ENCODE data around the gene LTBP3. TPM values are rescaled to one million over a fixed set of nuclear protein-coding genes. Genes with fewer than 3 reads are reported as not detected.
A peak's percentile ranks its signal among the peaks of the same experiment; 100 is the strongest.
"Not testable (repeated sequence)": the region's sequence is repeated elsewhere in the genome, so short reads cannot be mapped to it uniquely, and the experiment has no call there.

LTBP3 gene
- total RNA-seq, 1 experiment from 2014 or later, result 248 TPM

DNA sequence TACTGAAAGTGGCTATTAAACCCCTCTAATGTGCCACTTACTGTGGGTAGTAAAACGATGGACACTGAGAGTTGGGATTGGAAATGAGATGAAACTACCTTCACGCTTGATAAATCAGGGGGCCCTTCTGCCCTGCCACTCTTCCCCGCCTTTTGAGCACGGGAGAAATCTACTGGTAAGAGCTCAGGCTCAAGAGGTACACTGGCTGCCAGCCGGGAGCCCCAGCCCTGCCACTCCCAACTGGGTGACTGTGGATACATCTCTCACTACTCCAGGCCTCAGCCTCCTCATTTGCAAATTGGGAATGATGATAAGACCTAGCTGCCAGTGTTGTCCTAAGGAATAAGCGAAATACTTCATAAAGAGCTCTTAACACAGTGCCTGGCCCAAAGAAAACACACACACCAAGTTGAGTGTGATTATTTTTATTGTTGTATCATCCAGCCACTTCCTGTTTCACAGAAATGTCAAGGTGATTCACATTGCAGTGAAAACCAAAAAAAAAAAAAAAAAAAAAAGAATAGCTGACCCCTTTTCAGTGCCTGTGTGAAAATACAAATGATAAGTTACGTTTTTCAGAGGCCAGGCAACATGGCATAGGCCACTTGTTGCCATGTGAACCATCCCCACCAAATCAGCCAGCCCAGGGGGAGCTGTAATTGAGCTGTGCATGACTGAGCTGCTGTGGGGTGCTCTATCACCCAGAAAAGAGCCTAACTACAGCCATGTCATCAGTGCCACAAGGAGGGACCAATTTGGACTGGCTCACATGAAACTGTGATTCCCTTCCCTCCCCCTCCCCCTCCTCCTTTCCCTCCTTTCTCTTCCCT, 7.7 kb upstream of the LTBP3 start:
- no peak overlapping the region for H2AFZ ChIP-seq (ENCODE audit: low read depth, low read length, poor library complexity, severe bottlenecking)
- RAD21 ChIA-PET (ENCODE audit: low non-redundant PET in 1 of 2, low total read pairs in 2 of 2, uncharacterized antibody in 2 of 2, unreplicated experiment in 2 of 2), result no interaction called here
- no peaks in the 10 kb centered on the region for H4K20me1 ChIP-seq (ENCODE audit: insufficient read depth)
- no peaks in the 10 kb centered on the region; a peak in 1 of 4 replicates for H3K36me3 ChIP-seq (ENCODE audit: control insufficient read depth in 1 of 2, insufficient read depth in 2 of 2, low read length in 2 of 2)
- intact Hi-C loops (cut with micrococcal nuclease), result no loop called here
- CTCF ChIA-PET, result no interaction called here
- peaks cover 38 to 72% of the 10 kb centered on the region in 2 experiments for H3K4me1 ChIP-seq (ENCODE audit: control insufficient read depth in 1 of 2, insufficient read depth in 2 of 2, low read length in 2 of 2)
- POLR2A ChIA-PET, result interaction anchor here (0.8 to 1.0 kb wide), 2 partner anchors 9 to 26 kb away, joined by 4 read pairs; no protein-coding TSS in a partner anchor
- peaks cover 35% of the 10 kb centered on the region for H3K79me2 ChIP-seq (ENCODE audit: insufficient read depth, low read length)
- TF ChIP-seq ZNF274 (IDR thresholded peaks at IDR 0.05; ENCODE audit: low read depth, low read length) (no peak), MAX (IDR thresholded peaks at IDR 0.05) (no peak), CTCF (IDR thresholded peaks at IDR 0.05 in 2 of 3, conservative IDR thresholded peaks at IDR 0.05 in 1 of 3; ENCODE audit: borderline replicate concordance in 1 of 3, insufficient read depth in 1 of 3, low read depth in 2 of 3, low read length in 2 of 3) (no peak), SRF (IDR thresholded peaks at IDR 0.05; ENCODE audit: low read depth) (no peak), SIN3A (IDR thresholded peaks at IDR 0.05; ENCODE audit: low read depth) (no peak)
- TF ChIP-seq, protein P1, sequence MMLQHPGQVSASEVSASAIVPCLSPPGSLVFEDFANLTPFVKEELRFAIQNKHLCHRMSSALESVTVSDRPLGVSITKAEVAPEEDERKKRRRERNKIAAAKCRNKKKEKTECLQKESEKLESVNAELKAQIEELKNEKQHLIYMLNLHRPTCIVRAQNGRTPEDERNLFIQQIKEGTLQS (IDR thresholded peaks at IDR 0.05), result no peak
- TF ChIP-seq, protein P2, sequence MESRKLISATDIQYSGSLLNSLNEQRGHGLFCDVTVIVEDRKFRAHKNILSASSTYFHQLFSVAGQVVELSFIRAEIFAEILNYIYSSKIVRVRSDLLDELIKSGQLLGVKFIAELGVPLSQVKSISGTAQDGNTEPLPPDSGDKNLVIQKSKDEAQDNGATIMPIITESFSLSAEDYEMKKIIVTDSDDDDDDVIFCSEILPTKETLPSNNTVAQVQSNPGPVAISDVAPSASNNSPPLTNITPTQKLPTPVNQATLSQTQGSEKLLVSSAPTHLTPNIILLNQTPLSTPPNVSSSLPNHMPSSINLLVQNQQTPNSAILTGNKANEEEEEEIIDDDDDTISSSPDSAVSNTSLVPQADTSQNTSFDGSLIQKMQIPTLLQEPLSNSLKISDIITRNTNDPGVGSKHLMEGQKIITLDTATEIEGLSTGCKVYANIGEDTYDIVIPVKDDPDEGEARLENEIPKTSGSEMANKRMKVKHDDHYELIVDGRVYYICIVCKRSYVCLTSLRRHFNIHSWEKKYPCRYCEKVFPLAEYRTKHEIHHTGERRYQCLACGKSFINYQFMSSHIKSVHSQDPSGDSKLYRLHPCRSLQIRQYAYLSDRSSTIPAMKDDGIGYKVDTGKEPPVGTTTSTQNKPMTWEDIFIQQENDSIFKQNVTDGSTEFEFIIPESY (IDR thresholded peaks at IDR 0.05; ENCODE audit: extremely low read depth, insufficient replicate concordance, low read length), result no peak
- ATAC-seq, result no peak
- 0 out of 2 replicates have a peak overlapping the region, but pooled peaks have one; percentile 17 for H3K9ac ChIP-seq (ENCODE audit: low read length)
- no peak for DNase-seq (ENCODE audit: low read depth, low spot score)
- H3K27me3 ChIP-seq (ENCODE audit: insufficient read depth, low read length), result no peaks in the 10 kb centered on the region
- peak overlapping the region; percentile 33; the same call in 1 of the 2 replicates for H3K4me2 ChIP-seq (ENCODE audit: low read length)
- no peak overlapping the region for H3K4me3 ChIP-seq (replicated peaks in 1 of 2; ENCODE audit: low read depth in 1 of 2, low read length in 2 of 2)
- no peak overlapping the region for H3K27ac ChIP-seq (ENCODE audit: low read depth, low read length)
- no peaks in the 10 kb centered on the region for H3K9me2 ChIP-seq (ENCODE audit: insufficient read depth)
- no peaks in the 10 kb centered on the region for H3K9me3 ChIP-seq (ENCODE audit: control insufficient read depth in 1 of 2, insufficient read depth in 1 of 2, low read depth in 1 of 2, low read length in 2 of 2)
- BruUV-seq (replicated peaks), result no TSS peak

DNA sequence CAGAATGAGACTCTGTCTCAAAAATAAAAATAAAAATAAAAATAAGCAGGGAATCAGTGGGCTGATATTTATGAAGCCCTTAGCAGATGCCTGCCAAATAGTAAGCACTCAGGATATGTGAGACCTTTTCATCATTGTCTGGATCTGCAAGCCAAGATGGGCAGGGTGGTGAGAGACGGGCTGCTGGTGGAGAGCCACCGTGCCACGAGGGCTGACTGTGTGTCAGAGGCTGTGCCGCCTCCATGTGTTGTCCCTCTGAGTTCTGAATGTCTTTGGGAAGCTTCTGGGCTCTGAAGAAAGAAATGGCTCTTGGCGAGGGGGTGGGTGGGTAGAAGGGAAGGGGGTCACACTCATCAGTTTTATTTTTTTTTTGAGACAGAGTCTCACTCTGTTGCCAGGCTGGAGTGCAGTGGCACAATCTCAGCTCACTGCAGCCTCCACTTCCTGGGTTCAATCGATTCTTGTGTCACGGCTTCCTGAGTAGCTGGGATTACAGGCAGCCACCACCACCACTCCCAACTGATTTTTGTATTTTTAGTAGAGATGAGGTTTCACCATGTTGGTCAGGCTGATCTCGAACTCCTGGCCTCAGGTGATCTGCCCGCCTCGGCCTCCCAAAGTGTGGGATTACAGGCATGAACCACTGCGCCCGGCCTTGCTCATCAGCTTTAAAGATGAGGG, 6.9 kb upstream of the LTBP3 start:
- POLR2A ChIA-PET; H3K27ac ChIP-seq (ENCODE audit: low read depth, low read length); RAD21 ChIA-PET (ENCODE audit: low non-redundant PET in 1 of 2, low total read pairs in 2 of 2, uncharacterized antibody in 2 of 2, unreplicated experiment in 2 of 2); ATAC-seq; intact Hi-C loops (cut with micrococcal nuclease); H3K36me3 ChIP-seq (ENCODE audit: control insufficient read depth in 1 of 2, insufficient read depth in 2 of 2, low read length in 2 of 2); H3K27me3 ChIP-seq (ENCODE audit: insufficient read depth, low read length); CTCF ChIA-PET; H3K4me2 ChIP-seq (ENCODE audit: low read length); DNase-seq (ENCODE audit: low read depth, low spot score); H3K9ac ChIP-seq (ENCODE audit: low read length); H3K9me2 ChIP-seq (ENCODE audit: insufficient read depth); H4K20me1 ChIP-seq (ENCODE audit: insufficient read depth); H3K4me3 ChIP-seq (replicated peaks in 1 of 2; ENCODE audit: low read depth in 1 of 2, low read length in 2 of 2); H2AFZ ChIP-seq (ENCODE audit: low read depth, low read length, poor library complexity, severe bottlenecking); H3K9me3 ChIP-seq (ENCODE audit: control insufficient read depth in 1 of 2, insufficient read depth in 1 of 2, low read depth in 1 of 2, low read length in 2 of 2); BruUV-seq (replicated peaks): not testable (repeated sequence)
- Histone ChIP-seq H3K79me2 (ENCODE audit: insufficient read depth, low read length) (peaks cover 29% of the 10 kb centered on the region), H3K4me1 (ENCODE audit: control insufficient read depth in 1 of 2, insufficient read depth in 2 of 2, low read length in 2 of 2) (peaks cover 46 to 80% of the 10 kb centered on the region in 2 experiments)

Measured in HCT116 (cell line).